MM.1S (cell line): Measurements from ENCODE around the gene ARRB2.

Experiments
- DNase-seq: peaks from one replicate; pipeline ENCODE4 v3.0.0-alpha.2; 2015
- H2AFZ ChIP-seq: fragments of 300-600 bp; sonication (generic); 2 replicates; pipeline ENCODE4 v1.6.0; 2016; ENCODE audit warnings: antibody characterized with exemption, low read length
- H3F3A ChIP-seq: fragments of 300-600 bp; sonication (generic); 2 replicates; pipeline ENCODE4 v1.6.1; 2016; ENCODE audit warnings: mild to moderate bottlenecking, antibody characterized with exemption, low read length, moderate library complexity, mixed read lengths; ENCODE audit not compliant: insufficient read depth
- H3K27ac ChIP-seq: fragments of 300-600 bp; sonication (generic); 2 replicates; pipeline ENCODE4 v1.5.1; 2016; ENCODE audit warnings: mild to moderate bottlenecking, low read length
- H3K27me3 ChIP-seq: fragments of 300-600 bp; sonication (generic); replicated peaks from 2 replicates; pipeline ENCODE4 v1.6.0; 2016; ENCODE audit warnings: low read length; ENCODE audit not compliant: insufficient read depth
- H3K36me3 ChIP-seq: fragments of 300-600 bp; sonication (generic); replicated peaks from 2 replicates; pipeline ENCODE4 v1.6.1; 2016; ENCODE audit warnings: mild to moderate bottlenecking, low read length, mixed read lengths; ENCODE audit not compliant: insufficient read depth
- H3K4me1 ChIP-seq: fragments of 300-600 bp; sonication (generic); 2 replicates; pipeline ENCODE4 v1.6.1; 2016; ENCODE audit warnings: low read length, mixed read lengths
- H3K4me2 ChIP-seq: fragments of 300-600 bp; sonication (generic); 2 replicates; pipeline ENCODE4 v1.6.0; 2016; ENCODE audit warnings: low read depth, low read length
- H3K4me3 ChIP-seq: fragments of 300-600 bp; sonication (generic); 2 replicates; pipeline ENCODE4 v1.5.1; 2016; ENCODE audit warnings: low read length, mixed read lengths
- H3K79me2 ChIP-seq: fragments of 300-600 bp; sonication (generic); 2 replicates; pipeline ENCODE4 v1.6.1; 2016; ENCODE audit warnings: mixed run types, low read length, mixed read lengths
- H3K9ac ChIP-seq: fragments of 300-600 bp; sonication (generic); 2 replicates; pipeline ENCODE4 v1.6.1; 2016; ENCODE audit warnings: low read length, mixed read lengths
- H3K9me2 ChIP-seq: fragments of 300-600 bp; sonication (generic); replicated peaks from 2 replicates; pipeline ENCODE4 v1.6.1; 2016; ENCODE audit warnings: mild to moderate bottlenecking, low read length, mixed read lengths; ENCODE audit not compliant: insufficient read depth
- H3K9me3 ChIP-seq: fragments of 300-600 bp; sonication (generic); replicated peaks from 2 replicates; pipeline ENCODE4 v1.6.1; 2016; ENCODE audit warnings: mild to moderate bottlenecking, low read length, mixed read lengths; ENCODE audit not compliant: insufficient read depth
- H4K20me1 ChIP-seq: fragments of 300-600 bp; sonication (generic); 2 replicates; pipeline ENCODE4 v1.6.1; 2016; ENCODE audit warnings: mild to moderate bottlenecking, low read length, moderate library complexity, mixed read lengths; ENCODE audit not compliant: insufficient read depth
- EZH2 ChIP-seq: fragments of 300-600 bp; sonication (generic); optimal IDR thresholded peaks from 2 replicates; pipeline ENCODE3; 2017; ENCODE audit warnings: low read depth, mild to moderate bottlenecking, antibody characterized with exemption, low read length, mixed read lengths
- EZH2phosphoT487 ChIP-seq: fragments of 300-600 bp; sonication (generic); IDR thresholded peaks from 2 replicates; pipeline ENCODE4 v1.6.1; 2018; ENCODE audit warnings: antibody characterized with exemption, low read length
- TF ChIP-seq, protein P1 (sequence below): fragments of 300-600 bp; sonication (generic); IDR thresholded peaks from 2 replicates; pipeline ENCODE4 v1.5.1; 2016; ENCODE audit warnings: antibody characterized with exemption, low read length, mixed read lengths

ARRB2 gene

DNA sequence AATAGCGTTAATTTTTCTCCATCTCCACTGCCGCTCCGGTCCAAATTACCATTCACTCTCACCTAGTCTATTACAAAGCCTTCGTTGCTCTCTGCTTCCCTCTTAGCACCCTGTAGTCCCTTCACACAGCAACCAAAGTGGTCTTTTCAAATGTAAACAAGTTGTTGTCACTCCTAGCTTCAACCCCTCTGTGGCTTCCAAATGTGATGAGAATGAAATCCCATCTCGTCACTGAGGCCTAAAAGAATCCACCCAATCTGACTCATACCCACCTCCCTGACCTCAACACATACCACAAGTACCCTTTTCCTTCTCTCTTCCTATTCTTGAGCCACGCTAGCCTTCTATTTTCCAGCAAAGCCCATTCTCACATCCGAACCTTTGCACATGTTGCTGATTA, 4.3 kb upstream of the ARRB2 start:
- no peak overlapping the region for H3K9ac ChIP-seq
- DNase-seq: no peak
- no peaks in the 10 kb centered on the region for H3K9me3 ChIP-seq
- no peak overlapping the region for H3K4me2 ChIP-seq
- H4K20me1 ChIP-seq: no peaks in the 10 kb centered on the region
- no peak overlapping the region for H3K27ac ChIP-seq
- TF ChIP-seq EZH2 (no peak), EZH2phosphoT487 (no peak)
- TF ChIP-seq, protein P1, sequence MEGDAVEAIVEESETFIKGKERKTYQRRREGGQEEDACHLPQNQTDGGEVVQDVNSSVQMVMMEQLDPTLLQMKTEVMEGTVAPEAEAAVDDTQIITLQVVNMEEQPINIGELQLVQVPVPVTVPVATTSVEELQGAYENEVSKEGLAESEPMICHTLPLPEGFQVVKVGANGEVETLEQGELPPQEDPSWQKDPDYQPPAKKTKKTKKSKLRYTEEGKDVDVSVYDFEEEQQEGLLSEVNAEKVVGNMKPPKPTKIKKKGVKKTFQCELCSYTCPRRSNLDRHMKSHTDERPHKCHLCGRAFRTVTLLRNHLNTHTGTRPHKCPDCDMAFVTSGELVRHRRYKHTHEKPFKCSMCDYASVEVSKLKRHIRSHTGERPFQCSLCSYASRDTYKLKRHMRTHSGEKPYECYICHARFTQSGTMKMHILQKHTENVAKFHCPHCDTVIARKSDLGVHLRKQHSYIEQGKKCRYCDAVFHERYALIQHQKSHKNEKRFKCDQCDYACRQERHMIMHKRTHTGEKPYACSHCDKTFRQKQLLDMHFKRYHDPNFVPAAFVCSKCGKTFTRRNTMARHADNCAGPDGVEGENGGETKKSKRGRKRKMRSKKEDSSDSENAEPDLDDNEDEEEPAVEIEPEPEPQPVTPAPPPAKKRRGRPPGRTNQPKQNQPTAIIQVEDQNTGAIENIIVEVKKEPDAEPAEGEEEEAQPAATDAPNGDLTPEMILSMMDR: no peak
- H2AFZ ChIP-seq: no peak overlapping the region
- peaks cover 10% of the 10 kb centered on the region; the same call in 1 of the 2 replicates for H3K4me1 ChIP-seq
- peaks cover 34% of the 10 kb centered on the region for H3K79me2 ChIP-seq
- no peak overlapping the region for H3K4me3 ChIP-seq
- H3K27me3 ChIP-seq: no peaks in the 10 kb centered on the region
- H3K9me2 ChIP-seq: no peaks in the 10 kb centered on the region
- peaks cover 8% of the 10 kb centered on the region for H3F3A ChIP-seq
- H3K36me3 ChIP-seq: no peaks in the 10 kb centered on the region

DNA sequence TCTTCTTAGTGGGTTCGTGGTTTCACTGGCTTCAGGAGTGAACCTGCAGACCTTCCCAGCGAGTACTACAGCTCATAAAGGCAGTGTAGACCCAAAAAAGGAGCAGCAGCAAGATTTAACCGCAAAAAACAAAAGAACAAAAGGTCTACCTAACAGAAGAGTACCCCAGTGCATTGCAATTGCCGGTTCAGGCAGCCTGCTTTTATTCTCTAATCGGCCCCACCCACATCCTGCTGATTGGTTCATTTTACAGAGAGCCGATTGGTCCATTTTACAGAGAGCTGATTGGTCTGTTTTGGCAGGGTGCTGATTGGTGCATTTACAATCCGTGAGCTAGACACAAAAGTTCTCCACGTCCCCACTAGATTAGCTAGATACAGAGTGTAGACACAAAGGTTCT, 2.0 kb upstream of the ARRB2 start:
- no peaks in the 10 kb centered on the region for H3K36me3 ChIP-seq
- peaks cover 4% of the 10 kb centered on the region for H3F3A ChIP-seq
- no peaks in the 10 kb centered on the region for H3K9me2 ChIP-seq
- no peak overlapping the region for H2AFZ ChIP-seq
- H3K27me3 ChIP-seq: no peaks in the 10 kb centered on the region
- H4K20me1 ChIP-seq: no peaks in the 10 kb centered on the region
- H3K79me2 ChIP-seq: peaks cover 23% of the 10 kb centered on the region
- H3K9ac ChIP-seq: no peak overlapping the region
- DNase-seq: peak; percentile 61
- peaks cover 7% of the 10 kb centered on the region; the same call in 1 of the 2 replicates for H3K4me1 ChIP-seq
- no peak overlapping the region for H3K4me2 ChIP-seq
- no peaks in the 10 kb centered on the region for H3K9me3 ChIP-seq
- H3K27ac ChIP-seq: no peak overlapping the region
- TF ChIP-seq EZH2: no peak
- TF ChIP-seq, protein P1: no peak
- TF ChIP-seq EZH2phosphoT487: no peak
- H3K4me3 ChIP-seq: no peak overlapping the region

DNA sequence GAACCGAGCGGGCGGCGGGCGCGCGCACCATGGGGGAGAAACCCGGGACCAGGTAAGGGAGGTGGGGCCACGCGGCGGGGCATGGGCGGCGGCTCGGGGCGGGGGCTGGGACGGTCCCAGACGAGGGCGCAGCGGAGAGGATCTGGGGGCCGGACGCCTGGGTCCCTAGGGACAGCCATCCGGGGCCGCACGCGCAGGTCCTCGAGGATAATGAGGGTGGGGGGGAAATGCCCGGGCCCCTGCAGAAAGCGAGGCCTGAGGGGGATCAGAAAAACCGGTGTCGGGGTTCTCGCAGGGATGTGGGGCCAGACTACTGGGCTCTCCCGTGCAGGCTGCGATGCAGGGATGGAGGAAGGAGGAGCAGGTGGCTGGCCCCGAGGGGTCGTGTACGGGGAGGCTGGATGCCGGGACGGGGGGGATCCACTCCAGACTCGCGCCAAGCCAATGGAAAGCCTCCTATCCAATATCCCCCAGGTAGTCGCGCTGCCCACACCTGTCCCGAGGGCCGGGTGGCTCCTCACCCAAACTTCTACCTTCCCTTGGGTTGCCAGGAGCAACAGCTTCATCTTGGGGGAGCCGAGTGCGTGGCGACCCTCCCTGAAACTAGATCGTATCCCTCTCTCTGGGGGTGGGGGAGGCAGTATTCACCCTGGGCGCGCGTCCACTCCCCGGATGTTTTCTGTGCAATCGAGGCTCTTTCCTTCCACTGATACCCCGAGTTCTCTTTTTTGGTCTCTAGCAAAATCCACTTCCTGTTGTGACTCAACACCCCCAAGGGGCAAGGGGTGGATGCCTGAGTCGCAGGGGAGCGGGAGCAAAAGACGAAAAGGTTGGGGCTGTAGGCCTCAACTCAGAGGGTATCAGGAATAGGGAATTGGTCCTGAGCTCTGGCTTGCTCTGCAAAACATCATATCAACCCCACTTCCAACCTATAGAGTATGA, 532 bp downstream of the ARRB2 start:
- no peaks in the 10 kb centered on the region for H3K9me2 ChIP-seq
- H4K20me1 ChIP-seq: no peaks in the 10 kb centered on the region
- H3K4me2 ChIP-seq: peak overlapping the region; percentile 78
- peak overlapping the region; percentile 87 for H3K4me3 ChIP-seq
- peaks cover 4% of the 10 kb centered on the region for H3F3A ChIP-seq
- no peaks in the 10 kb centered on the region for H3K36me3 ChIP-seq
- H3K79me2 ChIP-seq: peaks cover 14% of the 10 kb centered on the region
- H3K9me3 ChIP-seq: no peaks in the 10 kb centered on the region
- peak overlapping the region; percentile 83 for H3K9ac ChIP-seq
- TF ChIP-seq EZH2 (no peak), EZH2phosphoT487 (no peak)
- TF ChIP-seq, protein P1: no peak
- peaks cover 7% of the 10 kb centered on the region; the same call in 1 of the 2 replicates for H3K4me1 ChIP-seq
- DNase-seq: no peak
- peak overlapping the region; percentile 71; the same call in 1 of the 2 replicates for H3K27ac ChIP-seq
- H3K27me3 ChIP-seq: no peaks in the 10 kb centered on the region
- peak overlapping the region; percentile 92 for H2AFZ ChIP-seq
